Measurements from ENCODE around the gene CACYBP. TPM values are rescaled to one million over a fixed set of nuclear protein-coding genes. Genes with fewer than 3 reads are reported as not detected.

Gene CACYBP
- total and polyA plus RNA-seq, 2 of the 13 experiments (the other 11 are each of a cell fraction or from before 2014, with no cell fraction given), result 18.4 to 183 TPM

DNA sequence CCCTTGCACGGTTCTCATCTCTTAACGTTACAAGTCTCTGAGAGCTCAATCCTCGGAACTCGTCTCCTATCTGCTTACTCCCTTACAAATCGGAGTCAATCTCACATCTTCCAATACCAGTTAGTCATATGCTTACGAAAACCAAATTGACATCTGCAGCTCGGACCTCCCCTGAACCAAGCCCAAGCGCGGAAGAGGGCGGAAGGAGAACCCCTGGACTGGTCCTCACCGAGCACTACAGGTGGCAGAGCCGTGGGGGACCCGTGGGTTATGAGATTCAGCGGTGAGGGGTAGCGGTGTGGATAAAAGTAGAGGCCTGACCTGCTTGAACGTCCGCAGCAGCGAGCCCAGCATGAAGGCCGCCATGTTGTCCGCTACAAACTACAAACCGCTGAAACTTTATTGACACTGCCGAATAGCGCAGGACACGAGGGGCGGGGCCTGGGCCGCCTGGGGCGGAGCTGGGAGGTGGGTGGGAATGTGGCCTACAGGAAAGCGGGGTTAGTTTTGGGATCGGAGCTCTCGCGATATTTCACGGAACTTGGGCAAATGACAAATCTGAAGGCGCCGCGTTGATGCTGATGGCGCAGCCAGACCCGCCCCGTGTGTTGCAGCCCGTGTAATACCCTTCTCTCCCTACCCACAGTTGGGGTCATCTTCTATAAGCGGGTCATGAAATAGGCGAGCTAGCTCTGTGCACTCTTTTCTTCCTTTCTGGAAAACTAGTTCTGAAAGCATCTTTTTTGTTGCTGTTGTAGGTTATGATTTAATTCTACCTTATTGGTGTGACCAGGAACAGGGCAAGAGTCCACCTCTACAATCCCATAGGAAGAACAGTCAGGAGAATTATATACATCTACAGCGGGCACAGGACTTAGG is 23.5 kb downstream of the CACYBP start, which contains the start of gene MRPS14 (continued):
- TF ChIP-seq BHLHE40 (IDR thresholded peaks at IDR 0.05; ENCODE audit: low read length) (no peak), ZNF777 (CRISPR knock-in tag; IDR thresholded peaks at IDR 0.05) (no peak), ZBTB7B (CRISPR knock-in tag; IDR thresholded peaks at IDR 0.05) (no peak), CEBPB (IDR thresholded peaks at IDR 0.05; ENCODE audit: borderline replicate concordance, low read depth, low read length) (no peak), RARG (CRISPR knock-in tag; IDR thresholded peaks at IDR 0.05; ENCODE audit: low read depth) (no peak), HOXA5 (CRISPR knock-in tag; IDR thresholded peaks at IDR 0.05) (peak; percentile 84; the same call in 1 of the 2 replicates), AGO2 (optimal IDR thresholded peaks at IDR 0.05; ENCODE audit: low read depth, low read length) (no peak), KLF15 (CRISPR knock-in tag; IDR thresholded peaks at IDR 0.05; ENCODE audit: borderline replicate concordance) (0 out of 2 replicates have a peak, but pooled peaks have one; percentile 37), NCOR1 (IDR thresholded peaks at IDR 0.05; ENCODE audit: borderline replicate concordance, low read length) (no peak), ZNF235 (CRISPR knock-in tag; IDR thresholded peaks at IDR 0.05; ENCODE audit: borderline replicate concordance) (no peak), ZNF160 (CRISPR knock-in tag; IDR thresholded peaks at IDR 0.05) (0 out of 2 replicates have a peak, but pooled peaks have one; percentile 42), ZNF543 (CRISPR knock-in tag; IDR thresholded peaks at IDR 0.05) (no peak), HNRNPL (IDR thresholded peaks at IDR 0.05; ENCODE audit: low read depth, low read length) (0 out of 2 replicates have a peak, but pooled peaks have one; percentile 20), ZNF354B (CRISPR knock-in tag; IDR thresholded peaks at IDR 0.05) (no peak), ZNF510 (CRISPR knock-in tag; IDR thresholded peaks at IDR 0.05; ENCODE audit: low read depth) (no peak), SP140L (CRISPR knock-in tag; IDR thresholded peaks at IDR 0.05; ENCODE audit: borderline replicate concordance) (peak; percentile 77; the same call in 1 of the 2 replicates), ZNF530 (CRISPR knock-in tag; IDR thresholded peaks at IDR 0.05; ENCODE audit: low read depth) (no peak), FLYWCH1 (CRISPR knock-in tag; IDR thresholded peaks at IDR 0.05) (no peak), MTF1 (CRISPR knock-in tag; IDR thresholded peaks at IDR 0.05) (0 out of 2 replicates have a peak, but pooled peaks have one; percentile 55), ATF1 (CRISPR knock-in tag; IDR thresholded peaks at IDR 0.05) (peak; percentile 89)
- TF ChIP-seq, protein P1, sequence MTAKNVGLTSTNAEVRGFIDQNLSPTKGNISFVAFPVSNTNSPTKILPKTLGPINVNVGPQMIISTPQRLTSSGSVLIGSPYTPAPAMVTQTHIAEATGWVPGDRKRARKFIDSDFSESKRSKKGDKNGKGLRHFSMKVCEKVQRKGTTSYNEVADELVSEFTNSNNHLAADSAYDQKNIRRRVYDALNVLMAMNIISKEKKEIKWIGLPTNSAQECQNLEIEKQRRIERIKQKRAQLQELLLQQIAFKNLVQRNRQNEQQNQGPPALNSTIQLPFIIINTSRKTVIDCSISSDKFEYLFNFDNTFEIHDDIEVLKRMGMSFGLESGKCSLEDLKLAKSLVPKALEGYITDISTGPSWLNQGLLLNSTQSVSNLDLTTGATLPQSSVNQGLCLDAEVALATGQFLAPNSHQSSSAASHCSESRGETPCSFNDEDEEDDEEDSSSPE (CRISPR knock-in tag; IDR thresholded peaks at IDR 0.05), result peak; percentile 43; the same call in 1 of the 2 replicates
- TF ChIP-seq, protein P2, sequence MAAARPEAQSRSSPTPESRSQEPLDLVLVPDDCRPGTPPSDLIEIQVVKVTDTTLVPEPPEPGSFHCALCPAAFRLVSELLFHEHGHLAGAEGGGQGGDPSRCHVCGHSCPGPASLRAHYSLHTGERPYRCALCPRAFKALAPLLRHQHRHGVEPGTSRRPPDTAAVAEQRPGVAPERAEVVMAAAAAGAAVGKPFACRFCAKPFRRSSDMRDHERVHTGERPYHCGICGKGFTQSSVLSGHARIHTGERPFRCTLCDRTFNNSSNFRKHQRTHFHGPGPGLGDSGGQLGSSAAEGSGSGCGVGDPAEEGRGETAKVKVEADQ (CRISPR knock-in tag; IDR thresholded peaks at IDR 0.05; ENCODE audit: borderline replicate concordance), result no peak
- TF ChIP-seq, protein P3, sequence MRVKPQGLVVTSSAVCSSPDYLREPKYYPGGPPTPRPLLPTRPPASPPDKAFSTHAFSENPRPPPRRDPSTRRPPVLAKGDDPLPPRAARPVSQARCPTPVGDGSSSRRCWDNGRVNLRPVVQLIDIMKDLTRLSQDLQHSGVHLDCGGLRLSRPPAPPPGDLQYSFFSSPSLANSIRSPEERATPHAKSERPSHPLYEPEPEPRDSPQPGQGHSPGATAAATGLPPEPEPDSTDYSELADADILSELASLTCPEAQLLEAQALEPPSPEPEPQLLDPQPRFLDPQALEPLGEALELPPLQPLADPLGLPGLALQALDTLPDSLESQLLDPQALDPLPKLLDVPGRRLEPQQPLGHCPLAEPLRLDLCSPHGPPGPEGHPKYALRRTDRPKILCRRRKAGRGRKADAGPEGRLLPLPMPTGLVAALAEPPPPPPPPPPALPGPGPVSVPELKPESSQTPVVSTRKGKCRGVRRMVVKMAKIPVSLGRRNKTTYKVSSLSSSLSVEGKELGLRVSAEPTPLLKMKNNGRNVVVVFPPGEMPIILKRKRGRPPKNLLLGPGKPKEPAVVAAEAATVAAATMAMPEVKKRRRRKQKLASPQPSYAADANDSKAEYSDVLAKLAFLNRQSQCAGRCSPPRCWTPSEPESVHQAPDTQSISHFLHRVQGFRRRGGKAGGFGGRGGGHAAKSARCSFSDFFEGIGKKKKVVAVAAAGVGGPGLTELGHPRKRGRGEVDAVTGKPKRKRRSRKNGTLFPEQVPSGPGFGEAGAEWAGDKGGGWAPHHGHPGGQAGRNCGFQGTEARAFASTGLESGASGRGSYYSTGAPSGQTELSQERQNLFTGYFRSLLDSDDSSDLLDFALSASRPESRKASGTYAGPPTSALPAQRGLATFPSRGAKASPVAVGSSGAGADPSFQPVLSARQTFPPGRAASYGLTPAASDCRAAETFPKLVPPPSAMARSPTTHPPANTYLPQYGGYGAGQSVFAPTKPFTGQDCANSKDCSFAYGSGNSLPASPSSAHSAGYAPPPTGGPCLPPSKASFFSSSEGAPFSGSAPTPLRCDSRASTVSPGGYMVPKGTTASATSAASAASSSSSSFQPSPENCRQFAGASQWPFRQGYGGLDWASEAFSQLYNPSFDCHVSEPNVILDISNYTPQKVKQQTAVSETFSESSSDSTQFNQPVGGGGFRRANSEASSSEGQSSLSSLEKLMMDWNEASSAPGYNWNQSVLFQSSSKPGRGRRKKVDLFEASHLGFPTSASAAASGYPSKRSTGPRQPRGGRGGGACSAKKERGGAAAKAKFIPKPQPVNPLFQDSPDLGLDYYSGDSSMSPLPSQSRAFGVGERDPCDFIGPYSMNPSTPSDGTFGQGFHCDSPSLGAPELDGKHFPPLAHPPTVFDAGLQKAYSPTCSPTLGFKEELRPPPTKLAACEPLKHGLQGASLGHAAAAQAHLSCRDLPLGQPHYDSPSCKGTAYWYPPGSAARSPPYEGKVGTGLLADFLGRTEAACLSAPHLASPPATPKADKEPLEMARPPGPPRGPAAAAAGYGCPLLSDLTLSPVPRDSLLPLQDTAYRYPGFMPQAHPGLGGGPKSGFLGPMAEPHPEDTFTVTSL (CRISPR knock-in tag; IDR thresholded peaks at IDR 0.05; ENCODE audit: borderline replicate concordance), result no peak

All from HepG2 (cell line).